22Rv1 (cell line): ENCODE results near the gene MLNR.

Experiments used
- H3K27ac ChIP-seq: fragments of 450-650 bp; 2 replicates; pipeline ENCODE4 v1.5.1; 2017
- CTCF ChIP-seq: fragments of 450-650 bp; IDR thresholded peaks from 2 replicates; pipeline ENCODE4 v1.5.1; 2017; ENCODE audit warnings: mild to moderate bottlenecking
- ZFX ChIP-seq: fragments of 450-650 bp; IDR thresholded peaks from 2 replicates; pipeline ENCODE4 v1.6.1; 2017; ENCODE audit warnings: antibody characterized with exemption, borderline replicate concordance

MLNR gene

GRCh38 chr13:49258089-49258796, 38.1 kb downstream of the MLNR start:
- TF ChIP-seq ZFX, result no peak
- TF ChIP-seq CTCF, result no peak
- no peak overlapping the region for H3K27ac ChIP-seq

GRCh38 chr13:49259586-49259985, 39.4 kb downstream of the MLNR start:
- TF ChIP-seq ZFX, result no peak
- no peak for TF ChIP-seq CTCF
- no peak overlapping the region for H3K27ac ChIP-seq

GRCh38 chr13:49262634-49263033, 42.5 kb downstream of the MLNR start:
- H3K27ac ChIP-seq, result no peak overlapping the region
- TF ChIP-seq CTCF (no peak), ZFX (no peak)

DNA sequence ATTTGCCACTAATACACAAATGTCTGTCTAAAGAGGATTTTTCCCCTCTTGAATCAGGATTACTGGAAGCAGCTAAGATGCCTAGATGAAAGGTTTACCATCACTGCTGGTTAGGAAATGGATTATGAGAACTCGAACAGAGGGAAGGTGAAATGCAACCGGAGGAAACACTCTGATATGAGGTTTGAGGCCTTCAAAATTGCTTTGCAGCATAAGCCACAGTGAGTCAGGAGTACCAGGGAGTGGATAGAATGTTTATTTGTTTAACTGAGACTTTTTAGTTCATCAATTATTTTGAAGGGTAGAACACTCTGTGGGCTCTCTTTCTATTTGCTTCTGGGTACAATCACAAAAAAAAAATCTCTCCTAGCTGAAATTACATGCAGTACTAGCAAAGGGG, 45.7 kb downstream of the MLNR start:
- TF ChIP-seq CTCF (no peak), ZFX (no peak)
- H3K27ac ChIP-seq, result no peak overlapping the region

- no peak overlapping the region for H3K27ac ChIP-seq
- TF ChIP-seq ZFX (no peak), CTCF (no peak)
Measured at GRCh38 chr13:49271264-49271663, 51.1 kb downstream of the MLNR start.
